ENCODE results near the gene ERI3.

The ERI3 gene

GRCh38 chr1:44289530-44289929, 65.5 kb downstream of the ERI3 start:
- no peak for FAIRE-seq
- DNase-seq (ENCODE audit: insufficient read length, low spot score) = no peak

- FAIRE-seq = no peak
- no peak for DNase-seq (ENCODE audit: insufficient read length, low spot score)
Measured at GRCh38 chr1:44288883-44289282, 66.2 kb downstream of the ERI3 start.

- no peak for DNase-seq (ENCODE audit: insufficient read length, low spot score)
- FAIRE-seq = no peak
Measured at GRCh38 chr1:44284184-44284583, 70.9 kb downstream of the ERI3 start.

GRCh38 chr1:44283524-44284173, 71.4 kb downstream of the ERI3 start:
- no peak for FAIRE-seq
- DNase-seq (ENCODE audit: insufficient read length, low spot score) = no peak

- FAIRE-seq = no peak
- no peak for DNase-seq (ENCODE audit: insufficient read length, low spot score)
Measured at GRCh38 chr1:44282704-44283426, 72.2 kb downstream of the ERI3 start.

GRCh38 chr1:44281962-44282703, 72.9 kb downstream of the ERI3 start:
- no peak for FAIRE-seq
- no peak for DNase-seq (ENCODE audit: insufficient read length, low spot score)

- DNase-seq (ENCODE audit: insufficient read length, low spot score) = no peak
- no peak for FAIRE-seq
Measured at GRCh38 chr1:44276901-44277300, 78.2 kb downstream of the ERI3 start.

- DNase-seq (ENCODE audit: insufficient read length, low spot score) = no peak
- FAIRE-seq = no peak
Measured at GRCh38 chr1:44275991-44276405, 79.1 kb downstream of the ERI3 start.

GRCh38 chr1:44275296-44275962, 79.6 kb downstream of the ERI3 start:
- no peak for FAIRE-seq
- DNase-seq (ENCODE audit: insufficient read length, low spot score) = no peak

GRCh38 chr1:44273560-44274350, 81.3 kb downstream of the ERI3 start:
- FAIRE-seq (no peak), DNase-seq (ENCODE audit: insufficient read length, low spot score) (no peak)

GRCh38 chr1:44272992-44273391, 82.1 kb downstream of the ERI3 start:
- no peak for DNase-seq (ENCODE audit: insufficient read length, low spot score)
- no peak for FAIRE-seq

- no peak for DNase-seq (ENCODE audit: insufficient read length, low spot score)
- FAIRE-seq = no peak
Measured at GRCh38 chr1:44271646-44272045, 83.4 kb downstream of the ERI3 start.

- DNase-seq (ENCODE audit: insufficient read length, low spot score) (no peak), FAIRE-seq (no peak)
Measured at GRCh38 chr1:44270686-44271628, 84.1 kb downstream of the ERI3 start.

GRCh38 chr1:44268054-44268453, 87.0 kb downstream of the ERI3 start:
- DNase-seq (ENCODE audit: insufficient read length, low spot score) (no peak), FAIRE-seq (no peak)

- FAIRE-seq (no peak), DNase-seq (ENCODE audit: insufficient read length, low spot score) (no peak)
Measured at GRCh38 chr1:44267438-44267837, 87.6 kb downstream of the ERI3 start.

- no peak for FAIRE-seq
- DNase-seq (ENCODE audit: insufficient read length, low spot score) = no peak
Measured at GRCh38 chr1:44266400-44267344, 88.4 kb downstream of the ERI3 start.

- DNase-seq (ENCODE audit: insufficient read length, low spot score) (no peak), FAIRE-seq (no peak)
Measured at GRCh38 chr1:44265656-44266358, 89.2 kb downstream of the ERI3 start.

GRCh38 chr1:44264451-44264771, 90.6 kb downstream of the ERI3 start:
- FAIRE-seq (no peak), DNase-seq (ENCODE audit: insufficient read length, low spot score) (no peak)

All from GM19239 (cell line).